Glutamatergic neuron (in vitro differentiated cells): ENCODE data around the gene SLC2A1. TPM values are rescaled to one million over a fixed set of nuclear protein-coding genes. Genes with fewer than 3 reads are reported as not detected.

Experiments
- DNase-seq: peaks from one replicate; pipeline ENCODE4 v3.0.0; 2022
- H3K27ac Mint-ChIP-seq: one replicate; pipeline ENCODE4 v1.8.0; 2020; ENCODE audit warnings: mild to moderate bottlenecking, mixed read lengths, inconsistent platforms; ENCODE audit not compliant: unreplicated experiment
- H3K27me3 Mint-ChIP-seq: one replicate; pipeline ENCODE4 v1.8.0; 2020; ENCODE audit warnings: mild to moderate bottlenecking, moderate library complexity, mixed read lengths, inconsistent platforms; ENCODE audit not compliant: unreplicated experiment
- H3K36me3 Mint-ChIP-seq: one replicate; pipeline ENCODE4 v1.8.0; 2020; ENCODE audit warnings: mild to moderate bottlenecking, mixed read lengths, inconsistent platforms; ENCODE audit not compliant: unreplicated experiment
- H3K4me1 Mint-ChIP-seq: one replicate; pipeline ENCODE4 v1.8.0; 2020; ENCODE audit warnings: mild to moderate bottlenecking, low read depth, mixed read lengths, inconsistent platforms; ENCODE audit not compliant: unreplicated experiment
- H3K4me3 Mint-ChIP-seq: one replicate; pipeline ENCODE4 v1.8.0; 2020; ENCODE audit warnings: mild to moderate bottlenecking, mixed read lengths, inconsistent platforms; ENCODE audit not compliant: unreplicated experiment
- H3K9me3 Mint-ChIP-seq: one replicate; pipeline ENCODE4 v1.8.0; 2020; ENCODE audit warnings: mild to moderate bottlenecking, moderate library complexity, mixed read lengths, inconsistent platforms; ENCODE audit not compliant: unreplicated experiment
- total RNA-seq: library from RNA; stranded (reverse); fragmentation: NEBNext Ultra II Directional; extraction: Animal tissue kit (Norgen Biotek cat#: 25700); gene quantifications from one replicate; pipeline ENCODE4 v1.2.1, GENCODE V29; 2021; ENCODE audit not compliant: unreplicated experiment
- TF ChIP-seq, protein P1 (sequence below): fragments of 200-600 bp; sonication (generic); IDR thresholded peaks from one replicate; pipeline ENCODE4 v1.5.0; 2021; ENCODE audit not compliant: partially characterized antibody, unreplicated experiment

SLC2A1 gene
- total RNA-seq, 1 donor from 2014 or later = 25.0 TPM

DNA sequence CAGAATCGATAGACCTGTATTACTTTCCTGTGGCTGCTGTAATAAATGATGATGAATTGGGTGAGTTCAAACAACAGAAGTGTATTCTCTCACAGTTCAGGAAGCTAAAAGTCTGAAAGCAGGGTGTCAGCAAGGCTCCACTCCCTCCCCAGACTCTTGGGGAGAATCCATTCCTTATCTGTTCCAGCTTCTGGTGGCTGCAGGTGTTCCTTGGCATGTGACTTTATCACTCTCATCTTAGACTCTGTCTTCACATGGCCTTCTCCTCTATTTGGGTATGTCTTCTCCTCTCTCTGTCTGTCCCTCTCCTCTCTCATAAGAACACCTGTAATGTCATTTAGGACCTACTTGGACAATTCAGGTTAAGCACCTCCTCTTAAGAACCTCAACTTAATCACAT is 44.1 kb upstream of the SLC2A1 start:
- H3K9me3 Mint-ChIP-seq = no peaks in the 10 kb centered on the region
- DNase-seq = no peak
- no peaks in the 10 kb centered on the region for H3K36me3 Mint-ChIP-seq
- no peak overlapping the region for H3K4me3 Mint-ChIP-seq
- TF ChIP-seq, protein P1, sequence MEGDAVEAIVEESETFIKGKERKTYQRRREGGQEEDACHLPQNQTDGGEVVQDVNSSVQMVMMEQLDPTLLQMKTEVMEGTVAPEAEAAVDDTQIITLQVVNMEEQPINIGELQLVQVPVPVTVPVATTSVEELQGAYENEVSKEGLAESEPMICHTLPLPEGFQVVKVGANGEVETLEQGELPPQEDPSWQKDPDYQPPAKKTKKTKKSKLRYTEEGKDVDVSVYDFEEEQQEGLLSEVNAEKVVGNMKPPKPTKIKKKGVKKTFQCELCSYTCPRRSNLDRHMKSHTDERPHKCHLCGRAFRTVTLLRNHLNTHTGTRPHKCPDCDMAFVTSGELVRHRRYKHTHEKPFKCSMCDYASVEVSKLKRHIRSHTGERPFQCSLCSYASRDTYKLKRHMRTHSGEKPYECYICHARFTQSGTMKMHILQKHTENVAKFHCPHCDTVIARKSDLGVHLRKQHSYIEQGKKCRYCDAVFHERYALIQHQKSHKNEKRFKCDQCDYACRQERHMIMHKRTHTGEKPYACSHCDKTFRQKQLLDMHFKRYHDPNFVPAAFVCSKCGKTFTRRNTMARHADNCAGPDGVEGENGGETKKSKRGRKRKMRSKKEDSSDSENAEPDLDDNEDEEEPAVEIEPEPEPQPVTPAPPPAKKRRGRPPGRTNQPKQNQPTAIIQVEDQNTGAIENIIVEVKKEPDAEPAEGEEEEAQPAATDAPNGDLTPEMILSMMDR = no peak
- H3K27ac Mint-ChIP-seq = no peak overlapping the region
- peaks cover 3% of the 10 kb centered on the region for H3K27me3 Mint-ChIP-seq
- no peaks in the 10 kb centered on the region for H3K4me1 Mint-ChIP-seq

GRCh38 chr1:43002116-43002515 is 43.4 kb upstream of the SLC2A1 start:
- Mint-ChIP-seq H3K9me3 (no peaks in the 10 kb centered on the region), H3K27ac (no peak overlapping the region), H3K4me3 (no peak overlapping the region), H3K4me1 (no peaks in the 10 kb centered on the region), H3K36me3 (no peaks in the 10 kb centered on the region), H3K27me3 (peaks cover 1% of the 10 kb centered on the region)
- TF ChIP-seq, protein P1 = no peak
- DNase-seq = no peak

GRCh38 chr1:43001434-43001833 is 42.8 kb upstream of the SLC2A1 start:
- no peak overlapping the region for H3K4me3 Mint-ChIP-seq
- TF ChIP-seq, protein P1 = no peak
- H3K27me3 Mint-ChIP-seq = peaks cover 1% of the 10 kb centered on the region
- no peak overlapping the region for H3K27ac Mint-ChIP-seq
- H3K36me3 Mint-ChIP-seq = no peaks in the 10 kb centered on the region
- no peaks in the 10 kb centered on the region for H3K4me1 Mint-ChIP-seq
- DNase-seq = no peak
- no peaks in the 10 kb centered on the region for H3K9me3 Mint-ChIP-seq

GRCh38 chr1:43000271-43000670 is 41.6 kb upstream of the SLC2A1 start:
- no peaks in the 10 kb centered on the region for H3K36me3 Mint-ChIP-seq
- TF ChIP-seq, protein P1 = no peak
- H3K4me1 Mint-ChIP-seq = no peaks in the 10 kb centered on the region
- H3K9me3 Mint-ChIP-seq = no peaks in the 10 kb centered on the region
- DNase-seq = no peak
- H3K27me3 Mint-ChIP-seq = peaks cover 1% of the 10 kb centered on the region
- no peak overlapping the region for H3K27ac Mint-ChIP-seq
- no peak overlapping the region for H3K4me3 Mint-ChIP-seq

GRCh38 chr1:42999308-42999707 is 40.6 kb upstream of the SLC2A1 start:
- Mint-ChIP-seq H3K27ac (no peak overlapping the region), H3K4me1 (no peaks in the 10 kb centered on the region), H3K4me3 (no peak overlapping the region), H3K27me3 (peaks cover 1% of the 10 kb centered on the region), H3K9me3 (no peaks in the 10 kb centered on the region), H3K36me3 (no peaks in the 10 kb centered on the region)
- no peak for DNase-seq
- TF ChIP-seq, protein P1 = no peak
